G401 (cell line): ENCODE measurements around the gene MRM2. TPM values are rescaled to one million over a fixed set of nuclear protein-coding genes. Genes with fewer than 3 reads are reported as not detected.

Experiments used
- DNase-seq: peaks from one replicate; pipeline ENCODE4 v3.0.0-alpha.2; 2015; ENCODE audit warnings: low spot score
- in situ Hi-C: cut with HindIII; loops from 2 replicates; pipeline ENCODE4 v1.10.0; 2016; ENCODE audit warnings: low sequenced_read_pairs, mixed read lengths
- total RNA-seq: library from RNA; depleted of rRNA; stranded (reverse); fragments of >200 nt; shearing (Covaris generic); gene quantifications from 2 replicates; pipeline ENCODE4 v1.2.3, GENCODE V29; 2014

MRM2 gene
- total RNA-seq, 1 experiment from 2014 or later, result 57.8 TPM

DNA sequence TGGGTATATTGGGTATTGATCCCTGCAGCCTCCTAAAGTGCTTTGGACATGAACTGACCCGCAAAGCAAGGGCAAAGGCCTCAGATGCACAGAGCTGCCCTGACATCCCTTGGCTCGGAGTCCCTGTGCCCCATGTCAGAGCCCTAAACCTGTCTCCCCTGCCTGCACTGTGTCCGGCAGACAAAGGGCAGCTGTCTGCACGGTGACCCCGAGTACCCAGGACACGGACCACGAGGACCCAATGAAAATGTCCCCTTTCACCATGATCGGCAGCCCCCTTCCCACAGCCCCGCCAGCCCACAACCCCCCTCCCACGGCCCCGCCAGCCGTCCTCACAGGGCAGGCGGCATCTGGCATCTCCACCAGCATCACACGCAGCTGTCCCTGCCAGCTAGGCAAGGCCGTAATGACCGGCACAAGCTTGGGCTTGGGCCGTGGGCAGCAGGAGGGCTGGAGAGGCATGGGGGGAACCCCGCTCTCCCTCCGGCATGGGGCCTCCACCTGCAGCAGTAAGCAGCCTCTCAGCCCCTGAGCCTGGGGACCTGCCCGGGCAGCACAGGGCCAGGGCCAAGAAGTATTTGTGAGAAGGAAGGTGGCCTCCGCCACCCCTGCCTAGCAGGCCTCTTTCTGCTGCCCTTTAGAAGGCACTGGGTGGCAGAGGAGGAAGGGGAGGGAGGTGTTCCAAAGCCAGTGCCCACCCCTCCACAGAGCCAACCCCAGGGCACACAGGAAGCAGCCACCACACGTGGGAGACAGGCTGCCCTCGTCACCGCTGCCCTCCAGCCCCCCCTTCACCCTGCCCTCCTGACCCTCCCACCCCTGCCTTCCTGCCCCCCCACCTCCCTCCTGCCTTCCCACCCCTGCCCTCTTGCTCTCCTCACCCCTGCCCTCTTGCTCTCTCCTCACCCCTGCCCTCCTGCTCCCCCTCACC, 10.1 kb upstream of the MRM2 start:
- in situ Hi-C loops, result no loop called here
- no peak for DNase-seq

DNA sequence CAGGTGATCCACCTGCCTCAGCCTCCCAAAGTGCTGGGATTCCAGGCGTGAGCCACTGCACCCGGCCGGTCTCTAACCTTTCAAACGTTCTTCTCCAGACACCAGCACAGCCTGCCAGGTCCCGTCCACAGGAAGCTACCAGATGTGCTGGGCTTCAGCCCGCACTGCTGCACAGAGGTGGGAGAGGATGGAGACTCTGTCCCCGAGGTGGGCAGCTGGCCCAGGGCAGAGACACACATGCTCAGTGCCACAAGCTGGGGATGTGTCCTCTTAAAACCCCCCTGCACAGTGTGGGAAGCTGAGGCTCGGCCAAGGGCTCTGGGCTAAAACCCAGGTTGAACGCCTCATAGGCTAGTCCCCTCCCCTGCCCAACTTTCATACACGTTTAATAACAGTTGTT, 9.4 kb upstream of the MRM2 start:
- DNase-seq, result no peak
- in situ Hi-C loops, result no loop called here

DNA sequence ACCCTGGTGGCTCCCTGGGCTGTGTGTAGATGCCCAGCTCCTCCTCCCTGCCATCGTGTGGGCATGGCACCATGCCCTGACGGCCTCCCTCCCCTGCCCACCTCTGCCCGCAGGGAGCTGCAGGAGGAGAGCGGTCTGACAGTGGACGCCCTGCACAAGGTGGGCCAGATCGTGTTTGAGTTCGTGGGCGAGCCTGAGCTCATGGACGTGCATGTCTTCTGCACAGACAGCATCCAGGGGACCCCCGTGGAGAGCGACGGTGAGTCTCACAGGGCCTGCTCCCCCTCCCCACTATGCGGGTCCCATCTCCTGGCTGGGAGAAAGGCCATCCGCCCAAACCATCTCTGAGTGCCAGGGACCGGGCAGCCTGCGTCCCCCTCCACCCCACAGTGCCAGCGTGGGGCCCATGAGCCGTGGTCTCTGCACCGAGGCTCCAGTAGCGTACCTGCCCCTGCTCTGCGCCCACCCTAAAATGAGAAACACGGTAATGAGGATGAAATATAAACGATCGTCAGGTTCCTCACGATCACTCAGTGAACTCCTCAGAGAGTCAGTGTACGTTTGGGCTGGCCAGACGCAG, 7.8 kb upstream of the MRM2 start:
- no peak for DNase-seq
- in situ Hi-C loops, result no loop called here

DNA sequence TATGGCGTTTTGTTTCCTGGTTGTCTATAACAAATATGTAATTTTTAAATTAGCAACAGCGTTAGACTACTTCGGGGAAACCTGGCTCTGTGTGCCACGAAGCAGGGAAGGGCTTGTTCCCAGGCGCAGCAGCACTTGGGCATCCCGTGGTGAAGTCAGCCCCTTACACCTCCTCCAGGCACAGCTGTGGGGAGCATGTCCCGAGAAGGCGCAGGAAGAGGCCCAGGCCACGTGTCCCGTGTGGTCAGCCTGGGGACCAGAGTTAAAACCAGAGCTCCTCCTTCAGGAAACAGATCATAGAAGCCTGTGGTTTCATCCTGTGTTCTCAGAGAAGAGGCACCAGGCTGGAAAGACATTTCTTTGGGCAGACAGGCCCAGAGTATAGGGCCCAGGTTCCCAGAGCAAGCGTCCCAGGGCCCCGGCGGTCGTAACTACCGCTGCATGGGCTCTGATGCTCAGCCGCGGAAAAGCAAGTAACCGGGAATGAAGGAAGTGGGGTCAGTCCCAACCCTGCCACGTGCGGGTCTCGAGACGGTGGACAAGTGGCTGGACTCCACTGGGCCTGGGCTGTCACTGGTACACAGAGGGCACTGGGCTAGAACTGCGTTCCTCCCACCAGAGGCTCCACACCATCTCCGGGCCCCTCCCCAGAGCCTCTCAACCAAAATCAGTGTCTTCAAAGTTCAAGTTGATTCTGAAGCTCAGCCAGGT, 7.1 kb upstream of the MRM2 start:
- DNase-seq, result peak; percentile 22
- in situ Hi-C loops, result no loop called here

DNA sequence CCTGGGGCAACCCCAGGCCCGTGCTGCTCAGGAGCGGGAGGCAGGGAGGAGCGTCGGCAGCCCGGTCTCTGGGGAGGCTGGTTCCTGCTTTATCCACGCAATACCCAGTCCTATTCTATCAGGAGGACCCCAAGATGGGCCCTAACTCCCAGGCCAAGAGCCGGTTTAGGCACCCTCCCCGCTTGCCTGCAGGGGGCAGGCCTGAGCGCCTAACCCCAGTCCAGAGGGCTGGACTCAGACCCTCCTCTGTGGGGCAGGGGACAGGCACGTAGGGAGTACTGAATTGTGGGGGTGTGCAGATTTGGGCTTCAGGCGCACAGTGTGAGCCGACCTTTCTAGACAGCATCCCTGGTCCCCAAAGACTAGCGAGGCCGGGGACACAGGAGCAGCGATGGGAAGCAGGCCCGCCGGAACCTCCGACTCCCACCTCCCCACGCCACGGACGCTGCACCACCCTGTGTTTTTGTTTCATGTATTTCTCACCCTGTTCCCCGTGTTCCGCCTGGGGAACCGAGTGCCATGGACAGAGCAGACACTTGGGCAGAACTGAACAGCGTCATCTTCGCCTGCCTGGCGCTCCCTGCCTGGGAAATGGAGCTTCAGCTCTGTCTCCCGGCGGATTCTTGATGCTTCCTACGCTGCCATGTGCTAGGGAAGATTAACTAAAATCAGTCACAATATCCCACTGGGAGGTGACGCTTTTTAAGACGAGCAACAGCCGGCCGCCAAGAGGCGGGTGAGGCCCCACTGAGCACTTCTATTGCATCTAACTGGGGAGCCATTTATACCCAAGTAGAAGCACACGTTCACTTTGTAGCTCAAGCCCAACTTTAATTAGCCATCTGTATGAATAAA, 5.4 kb upstream of the MRM2 start:
- peak; percentile 21 for DNase-seq
- in situ Hi-C loops, result no loop called here

DNA sequence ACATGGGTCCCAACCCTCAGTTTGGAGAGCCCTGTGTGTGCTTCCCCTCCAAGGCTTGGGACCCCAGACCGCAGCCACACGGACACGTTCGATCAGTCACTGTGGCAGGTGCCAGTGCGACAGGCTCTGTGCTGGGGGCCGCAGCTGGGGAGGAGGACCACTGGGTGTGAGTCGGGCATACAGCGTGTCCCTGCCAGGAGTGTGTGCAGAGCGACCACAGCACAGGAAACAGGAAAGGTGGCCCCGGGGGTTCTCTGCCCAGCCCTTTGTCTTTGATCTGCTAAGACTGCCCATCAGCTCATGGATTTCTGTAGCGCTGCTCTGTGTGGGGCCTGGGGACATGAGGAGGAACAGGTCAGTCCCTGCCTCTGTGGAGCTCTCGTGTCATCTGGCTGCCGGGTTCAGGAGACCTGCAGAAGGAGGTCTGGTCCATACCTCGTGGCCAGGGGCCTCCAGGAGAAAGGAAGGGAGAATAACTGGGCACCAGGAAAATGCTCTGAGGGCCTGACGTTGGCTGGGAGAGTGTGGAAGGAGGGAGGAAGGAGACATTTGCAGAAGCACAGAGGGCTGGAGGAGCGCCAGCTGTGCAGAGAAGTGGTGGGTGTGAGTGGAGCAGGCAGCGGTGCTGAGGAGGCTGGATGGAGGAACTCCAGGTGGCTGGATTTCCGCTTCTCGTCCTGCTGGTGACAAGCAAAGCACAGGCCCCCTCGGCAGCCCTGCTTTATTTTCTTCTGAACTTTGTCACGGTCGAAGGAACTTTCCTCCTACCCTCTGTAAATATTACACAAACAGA, 4.1 kb upstream of the MRM2 start:
- no peak for DNase-seq
- in situ Hi-C loops, result no loop called here

DNA sequence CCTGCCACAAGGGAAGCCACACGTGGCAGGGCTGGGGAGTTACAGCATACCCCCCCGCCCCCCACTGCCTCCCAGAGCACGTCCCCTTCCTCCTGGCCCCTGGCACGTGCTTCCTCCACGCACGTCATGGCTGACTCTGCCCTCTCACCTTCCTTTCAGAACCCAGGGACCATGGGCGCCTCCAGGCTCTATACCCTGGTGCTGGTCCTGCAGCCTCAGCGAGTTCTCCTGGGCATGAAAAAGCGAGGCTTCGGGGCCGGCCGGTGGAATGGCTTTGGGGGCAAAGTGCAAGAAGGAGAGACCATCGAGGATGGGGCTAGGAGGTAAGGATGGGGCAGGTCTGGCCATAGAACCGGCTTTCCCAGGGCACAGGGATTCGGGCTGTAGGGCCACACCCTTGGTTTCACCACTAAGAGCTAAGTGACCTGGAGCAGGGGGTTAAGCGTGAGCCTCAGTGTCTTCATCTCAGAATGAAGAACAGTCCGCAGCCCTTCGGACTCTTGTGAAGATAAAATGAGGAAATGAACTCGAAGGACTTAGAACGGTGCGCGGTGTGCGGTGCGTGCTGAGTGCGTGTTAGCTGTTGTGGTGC, 2.5 kb upstream of the MRM2 start:
- DNase-seq, result no peak
- in situ Hi-C loops, result no loop called here

DNA sequence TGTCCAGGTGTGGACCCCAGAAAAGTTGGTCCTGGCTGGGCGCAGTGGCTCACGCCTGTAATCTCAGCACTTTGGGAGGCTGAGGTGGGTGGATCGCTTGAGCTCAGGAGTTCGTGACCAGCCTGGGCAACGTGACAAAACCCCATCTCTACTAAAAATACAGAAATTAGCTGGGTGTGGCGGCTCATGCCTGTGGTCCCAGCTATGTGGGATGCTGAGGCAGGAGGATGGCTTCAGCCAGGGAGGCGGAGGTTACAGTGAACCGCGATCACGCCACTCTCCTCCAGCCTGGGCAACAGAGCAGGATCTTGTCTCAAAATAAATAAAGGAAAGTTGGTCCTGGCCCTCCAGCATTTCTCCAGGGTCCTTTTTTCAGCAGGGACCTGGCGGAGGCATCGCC, 1.5 kb upstream of the MRM2 start:
- in situ Hi-C loops, result no loop called here
- no peak for DNase-seq

DNA sequence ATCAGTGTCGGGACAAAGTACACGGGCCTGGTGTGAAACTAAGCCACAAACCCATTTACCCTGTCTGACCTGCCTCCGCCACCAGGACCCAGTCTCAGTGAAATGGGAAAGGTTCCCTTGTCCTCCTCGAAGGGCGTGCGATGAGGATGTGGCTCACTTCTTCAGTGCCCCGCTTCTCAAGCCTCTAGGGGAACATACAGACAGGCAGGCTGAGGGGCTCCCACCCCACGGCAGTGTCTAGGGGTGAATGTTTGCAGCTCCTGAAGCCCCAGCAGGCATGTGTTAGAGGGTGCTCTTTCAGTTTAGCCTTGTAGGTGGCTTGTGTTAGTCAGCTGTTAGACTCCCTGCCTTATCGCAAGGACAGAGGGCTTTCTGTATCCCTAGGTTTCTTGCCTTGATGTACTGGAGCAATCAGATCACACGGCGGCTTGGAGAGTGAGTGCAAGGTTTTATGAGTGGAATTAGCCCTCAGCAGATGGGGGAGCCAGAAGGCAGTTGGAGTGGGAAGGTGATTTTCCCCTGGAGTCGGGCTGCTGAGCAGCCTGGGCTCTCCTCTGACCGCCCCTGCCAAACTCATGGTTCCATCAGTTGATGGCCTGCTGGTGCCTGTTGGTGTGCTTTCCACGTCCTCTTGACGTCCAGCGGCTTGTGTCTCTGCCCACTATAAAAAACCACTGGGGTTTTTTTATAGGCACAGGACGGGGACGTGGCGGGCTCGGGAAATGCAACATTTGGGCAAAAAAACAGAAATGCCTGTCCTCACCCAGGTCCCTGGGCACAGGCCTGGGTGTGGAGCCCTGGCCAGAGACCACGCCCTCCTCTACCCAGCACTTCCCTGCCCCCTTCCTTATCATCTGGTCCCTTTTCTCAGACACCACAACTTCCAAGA, 780 bp upstream of the MRM2 start:
- in situ Hi-C loops, result no loop called here
- DNase-seq, result no peak

DNA sequence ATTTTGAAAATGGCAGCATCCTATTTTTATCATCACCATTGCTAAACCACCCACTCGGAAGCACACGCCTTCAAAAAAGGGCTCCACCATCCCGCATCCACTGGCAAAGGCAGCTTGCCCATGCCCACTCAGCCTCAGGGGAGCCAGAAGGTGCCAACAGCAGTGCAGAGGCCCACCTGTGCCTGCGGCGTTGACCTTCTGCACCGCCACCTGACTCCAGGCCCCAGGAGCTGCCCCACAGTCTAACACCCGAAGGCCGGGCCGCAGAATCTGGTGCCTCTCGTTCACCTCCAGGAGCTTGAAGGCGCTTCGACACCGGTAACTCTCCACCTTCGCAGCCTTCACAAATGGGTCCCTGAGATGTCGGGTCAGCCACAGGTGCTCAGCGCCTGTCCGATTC, 2.8 kb downstream of the MRM2 start:
- in situ Hi-C loops, result no loop called here
- DNase-seq, result no peak

DNA sequence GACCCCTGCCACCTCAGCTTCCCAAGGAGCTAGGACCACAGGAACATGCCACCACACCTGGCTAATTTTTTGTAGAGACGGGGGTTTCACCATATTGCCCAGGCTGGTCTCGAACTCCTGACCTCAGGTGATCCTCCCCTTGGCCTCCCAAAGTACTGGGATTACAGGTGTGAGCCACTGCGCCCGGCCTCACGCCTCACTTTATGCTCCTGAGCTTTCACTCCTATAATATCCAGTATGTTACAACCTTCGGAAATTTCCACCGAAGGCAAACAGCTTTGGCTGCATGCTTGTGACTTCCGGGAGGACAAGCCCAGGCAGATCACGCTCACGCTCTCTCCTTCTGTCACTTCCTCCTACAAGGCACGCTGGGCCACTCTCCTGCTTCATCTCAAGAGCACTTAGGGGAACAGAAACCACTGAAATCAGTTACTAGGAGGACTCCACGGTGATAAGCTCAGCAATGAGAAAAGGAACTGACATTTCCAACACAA, 4.8 kb downstream of the MRM2 start:
- in situ Hi-C loops, result no loop called here

DNA sequence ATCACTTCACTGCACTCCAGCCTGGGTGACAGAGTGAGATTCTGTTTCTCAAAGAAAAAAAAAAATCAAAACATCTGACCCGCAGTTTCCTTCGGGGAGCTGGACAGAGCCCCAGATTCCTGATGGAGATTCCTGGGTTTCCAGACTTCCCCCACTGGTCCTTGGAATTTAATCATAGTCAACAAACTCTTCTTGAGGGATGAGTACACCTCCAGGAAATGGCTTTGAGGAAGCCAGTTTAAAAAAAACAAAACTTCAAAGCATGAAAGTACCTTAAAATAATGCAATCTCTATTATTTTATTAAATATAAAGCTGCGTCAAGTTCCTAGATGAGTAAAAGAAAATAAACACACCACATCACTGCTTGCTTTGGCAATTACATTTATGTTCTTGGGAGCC, 8.1 kb downstream of the MRM2 start:
- in situ Hi-C loops, result no loop called here
- DNase-seq, result no peak

More for the DNA sequence above, 4.8 kb downstream of the MRM2 start:
- no peak for DNase-seq

DNA sequence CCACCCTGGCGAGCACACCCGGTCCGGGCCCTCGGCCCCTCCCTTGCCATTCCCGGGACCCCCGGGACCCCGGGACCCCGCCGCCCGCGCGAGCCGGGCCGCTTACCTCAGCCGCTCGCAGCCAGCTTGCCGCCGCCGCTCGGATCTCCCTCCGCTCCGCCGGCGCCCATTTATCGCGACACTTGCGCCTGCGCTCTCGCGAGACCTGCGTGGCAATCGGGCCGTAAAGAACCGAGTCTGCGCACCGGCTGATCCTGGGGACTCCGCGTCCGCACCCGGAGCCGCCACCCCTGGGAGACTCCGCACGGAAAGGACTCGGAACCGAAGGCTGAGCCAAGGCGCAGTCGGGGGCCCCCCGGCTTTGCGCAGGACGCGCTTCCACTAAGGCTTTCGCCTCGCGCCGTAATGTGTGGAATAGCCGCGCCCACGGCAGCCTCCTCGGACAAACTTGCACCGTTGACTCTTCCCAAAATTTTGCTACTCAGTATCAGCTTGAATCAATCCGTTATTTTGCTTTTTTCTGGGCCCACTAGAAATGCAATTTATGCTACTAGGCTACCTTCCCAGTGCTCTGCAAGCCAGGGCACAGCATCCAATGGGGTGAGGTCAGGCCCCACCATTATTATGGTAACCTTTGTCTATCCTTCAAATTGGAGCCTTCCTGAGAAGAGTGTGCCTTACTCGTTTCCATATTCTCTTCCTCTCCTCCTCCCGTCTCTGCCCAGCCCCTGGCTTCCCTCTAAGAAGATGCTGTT, 9.1 kb downstream of the MRM2 start, which contains the start of gene MAD1L1:
Gene MAD1L1, minus strand, starts transcription at position 180 of the 755 bp plus-strand sequence. CDS start 2,812 bp downstream, outside the sequence.
- in situ Hi-C loops, result no loop called here
- DNase-seq, result peak; percentile 89

DNA sequence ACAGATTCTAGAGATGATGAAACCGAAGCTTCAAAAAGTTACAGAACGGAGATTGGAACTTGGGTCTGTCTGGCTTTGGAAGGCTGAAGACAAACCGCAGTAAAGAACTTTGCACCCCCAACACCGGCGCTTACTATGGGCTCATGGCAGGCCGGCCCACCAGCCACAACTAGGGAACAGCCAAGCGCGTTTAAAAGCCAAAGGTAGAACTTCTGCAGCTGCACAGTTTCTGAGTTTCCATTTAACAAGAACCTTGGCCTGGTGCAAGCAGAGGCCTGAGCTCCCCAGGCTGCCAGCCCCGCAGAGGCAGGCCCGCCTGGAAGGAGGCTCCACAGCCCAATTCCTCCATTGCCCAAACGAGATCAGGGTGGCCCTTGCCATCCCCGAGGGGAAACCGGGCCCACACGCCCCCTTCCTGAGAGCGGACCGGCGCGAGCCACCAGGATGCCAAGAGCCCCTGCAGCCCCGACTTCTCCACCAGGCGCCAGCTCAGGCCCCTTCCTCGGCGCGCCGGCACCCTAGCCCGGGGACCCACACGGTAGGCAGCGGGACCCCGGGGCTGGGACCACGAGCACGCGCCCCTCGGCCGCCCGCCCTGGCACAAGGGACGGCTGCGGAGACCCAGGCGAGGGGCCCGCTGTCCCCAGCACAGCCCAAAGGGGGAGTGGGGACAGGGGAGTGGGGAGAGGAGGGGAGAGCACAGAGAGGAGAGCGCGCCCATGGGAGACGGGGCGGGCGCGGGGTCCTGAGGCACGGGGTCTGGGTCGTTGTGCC, 9.8 kb downstream of the MRM2 start:
- in situ Hi-C loops, result no loop called here
- no peak for DNase-seq

DNA sequence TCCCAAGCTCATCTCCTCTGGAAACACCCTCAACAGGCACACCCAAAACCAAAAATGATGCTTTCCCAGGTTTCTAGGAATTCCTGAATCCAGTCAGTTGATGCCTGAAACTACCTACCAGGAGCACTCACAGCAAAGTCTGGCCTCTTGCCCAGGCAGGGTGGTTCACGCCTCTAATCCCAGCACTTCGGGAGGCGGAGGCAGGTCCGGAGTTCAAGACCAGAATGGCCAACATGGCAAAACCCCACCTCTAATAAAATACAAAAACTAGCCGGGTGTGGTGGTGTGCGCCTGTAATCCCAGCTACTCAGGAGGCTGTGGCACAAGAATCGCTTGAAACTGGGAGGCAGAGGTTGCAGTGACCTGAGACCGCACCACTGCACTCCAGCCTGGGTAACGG, 11.1 kb downstream of the MRM2 start:
- in situ Hi-C loops, result no loop called here
- no peak for DNase-seq

DNA sequence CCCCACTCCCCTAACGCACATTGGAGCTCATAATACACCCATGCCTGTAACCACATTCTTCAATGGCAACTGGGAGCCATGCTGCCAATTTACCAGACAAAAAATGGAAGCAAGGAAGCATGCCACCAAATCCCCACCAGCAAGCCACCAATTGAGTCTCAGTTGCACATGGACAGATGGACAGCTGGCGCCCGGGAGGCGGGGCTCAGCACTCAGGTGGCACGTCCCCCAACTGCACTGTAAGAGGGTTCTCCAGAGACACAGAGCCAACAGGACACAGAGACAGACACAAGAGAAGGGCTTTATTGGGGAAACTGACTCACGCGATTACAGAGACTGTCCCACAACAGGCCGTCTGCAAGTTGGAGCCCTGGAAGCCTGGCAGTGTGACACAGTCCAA, 11.8 kb downstream of the MRM2 start:
- in situ Hi-C loops, result no loop called here

More for the DNA sequence above, 11.8 kb downstream of the MRM2 start:
- DNase-seq, result no peak
